Muscle of arm (tissue), 14 donors: ENCODE measurements around the gene CAVIN3. TPM values are rescaled to one million over a fixed set of nuclear protein-coding genes. Genes with fewer than 3 reads are reported as not detected.

Experiments
- DNase-seq: peaks from one replicate; pipeline ENCODE4 v3.0.0-alpha.2; 2013
- long read RNA-seq, 11 donors: transcript quantifications; one replicate each; lab custom pipeline, GENCODE V29; 2026
- polyA plus RNA-seq, 12 donors: library from polyadenylated mRNA; unstranded; fragments of 120-200 nt; gene quantifications; one replicate each; pipeline ENCODE4 v1.2.1, GENCODE V29; 2013; ENCODE audit not compliant: insufficient read length in 12 of 12

Gene CAVIN3
- 10 to 100 TPM in 11 of 12 donors, not detected in 1; 18.1 to 37.8 (median 21.3) TPM for polyA plus RNA-seq
- long read RNA-seq, donor 1, transcript CAVIN3-201 (2 exons, 1,174 nt), result major isoform, 43 of 48 reads
- long read RNA-seq, donor 1, partial matches to known transcripts, result 0 of 48 reads
- long read RNA-seq, donor 1, other reads (novel, unspliced or antisense), result 5 of 48 reads
- long read RNA-seq, donor 2, transcript CAVIN3-201 (2 exons, 1,174 nt), result major isoform, 23 of 25 reads
- long read RNA-seq, donor 2, partial matches to known transcripts, result 0 of 25 reads
- long read RNA-seq, donor 2, other reads (novel, unspliced or antisense), result 0 of 25 reads
- long read RNA-seq, donor 3, transcript CAVIN3-201 (2 exons, 1,174 nt), result major isoform, 10 of 10 reads
- long read RNA-seq, donor 3, partial matches to known transcripts, result 0 of 10 reads
- long read RNA-seq, donor 3, other reads (novel, unspliced or antisense), result 0 of 10 reads
- long read RNA-seq, donor 4, transcript CAVIN3-201 (2 exons, 1,174 nt), result major isoform, 6 of 6 reads
- long read RNA-seq, donor 4, partial matches to known transcripts, result 0 of 6 reads
- long read RNA-seq, donor 4, other reads (novel, unspliced or antisense), result 0 of 6 reads
- long read RNA-seq, donor 5, result 0 reads
- long read RNA-seq, donor 6, transcript CAVIN3-201 (2 exons, 1,174 nt), result major isoform, 14 of 14 reads
- long read RNA-seq, donor 6, partial matches to known transcripts, result 0 of 14 reads
- long read RNA-seq, donor 6, other reads (novel, unspliced or antisense), result 0 of 14 reads
- long read RNA-seq, donor 7, transcript CAVIN3-201 (2 exons, 1,174 nt), result major isoform, 15 of 16 reads
- long read RNA-seq, donor 7, partial matches to known transcripts, result 0 of 16 reads
- long read RNA-seq, donor 7, other reads (novel, unspliced or antisense), result 0 of 16 reads
- long read RNA-seq, donor 8, transcript CAVIN3-201 (2 exons, 1,174 nt), result major isoform, 41 of 52 reads
- long read RNA-seq, donor 8, partial matches to known transcripts, result 9 of 52 reads
- long read RNA-seq, donor 8, other reads (novel, unspliced or antisense), result 0 of 52 reads
- long read RNA-seq, donor 9, transcript CAVIN3-201 (2 exons, 1,174 nt), result major isoform, 23 of 24 reads
- long read RNA-seq, donor 9, partial matches to known transcripts, result 0 of 24 reads
- long read RNA-seq, donor 9, other reads (novel, unspliced or antisense), result 0 of 24 reads
- long read RNA-seq, donor 10, transcript CAVIN3-201 (2 exons, 1,174 nt), result major isoform, 25 of 38 reads
- long read RNA-seq, donor 10, partial matches to known transcripts, result 12 of 38 reads
- long read RNA-seq, donor 10, other reads (novel, unspliced or antisense), result 0 of 38 reads
- long read RNA-seq, donor 11, transcript CAVIN3-201 (2 exons, 1,174 nt), result major isoform, 29 of 31 reads
- long read RNA-seq, donor 11, partial matches to known transcripts, result 0 of 31 reads
- long read RNA-seq, donor 11, other reads (novel, unspliced or antisense), result 0 of 31 reads

- peak; percentile 82 for DNase-seq
Measured at GRCh38 chr11:6320411-6321155, at the start of gene CAVIN3. Gene CAVIN3, minus strand, starts transcription at chr11:6320501. Its CDS starts 25 bp downstream, at chr11:6320476.

- no peak for DNase-seq
Measured at GRCh38 chr11:6365659-6366058, 45.4 kb upstream of the CAVIN3 start.

- DNase-seq, result peak; percentile 68
Measured at GRCh38 chr11:6362873-6363678, 42.8 kb upstream of the CAVIN3 start.

- DNase-seq, result no peak
Measured at GRCh38 chr11:6362185-6362872, 42.0 kb upstream of the CAVIN3 start.

- no peak for DNase-seq
Measured at GRCh38 chr11:6360183-6360582, 39.9 kb upstream of the CAVIN3 start.

- peak; percentile 38 for DNase-seq
Measured at GRCh38 chr11:6357222-6357621, 36.9 kb upstream of the CAVIN3 start.

GRCh38 chr11:6356503-6357055 is 36.3 kb upstream of the CAVIN3 start:
- no peak for DNase-seq

GRCh38 chr11:6354651-6355485 is 34.6 kb upstream of the CAVIN3 start:
- no peak for DNase-seq

- DNase-seq, result peak; percentile 59
Measured at GRCh38 chr11:6353367-6353987, 33.2 kb upstream of the CAVIN3 start.

- DNase-seq, result no peak
Measured at GRCh38 chr11:6351782-6352382, 31.6 kb upstream of the CAVIN3 start.

GRCh38 chr11:6350486-6350885 is 30.2 kb upstream of the CAVIN3 start:
- no peak for DNase-seq

- no peak for DNase-seq
Measured at GRCh38 chr11:6350043-6350442, 29.7 kb upstream of the CAVIN3 start.

- DNase-seq, result no peak
Measured at GRCh38 chr11:6345366-6345765, 25.1 kb upstream of the CAVIN3 start.

GRCh38 chr11:6336293-6336692 is 16.0 kb upstream of the CAVIN3 start:
- no peak for DNase-seq

- DNase-seq, result no peak
Measured at GRCh38 chr11:6334806-6335205, 14.5 kb upstream of the CAVIN3 start.

- DNase-seq, result no peak
Measured at GRCh38 chr11:6333095-6333494, 12.8 kb upstream of the CAVIN3 start.

GRCh38 chr11:6332066-6332465 is 11.8 kb upstream of the CAVIN3 start:
- no peak for DNase-seq
